Heart left ventricle (tissue), 16 donors: ENCODE measurements around the gene AFG3L2. TPM values are rescaled to one million over a fixed set of nuclear protein-coding genes. Genes with fewer than 3 reads are reported as not detected.
"Not testable (repeated sequence)": the region's sequence is repeated elsewhere in the genome, so short reads cannot be mapped to it uniquely, and the experiment has no call there.

Experiments used
- ATAC-seq, 4 donors: fragments of 200-7000 bp; cut with Tn5 transposase; one replicate each; pipeline ENCODE4 v1.9.1; 2020 to 2022; ENCODE audit warnings: moderate library complexity in 4 of 4, mild to moderate bottlenecking in 3 of 4, moderate number of reproducible peaks in 1 of 4
- DNase-seq, 5 donors: peaks; one replicate each; pipeline ENCODE4 v3.0.0-alpha.2; 2020
- H3K27ac ChIP-seq, 12 donors: fragments of 200-600 bp; sonication (generic) in 4 of 12; one replicate each; pipeline versions ENCODE4 v1.5.0 to v1.8.0; 2016 to 2022; ENCODE audit warnings: mild to moderate bottlenecking in 2 of 12
- H3K27me3 ChIP-seq, 9 donors: fragments of 200-600 bp; sonication (generic) in 2 of 9; one replicate each; pipeline versions ENCODE4 v1.5.1 to v1.8.0; 2016 to 2022; ENCODE audit warnings: mild to moderate bottlenecking in 3 of 9
- H3K36me3 ChIP-seq, 9 donors: fragments of 200-600 bp; sonication (generic) in 2 of 9; one replicate each; pipeline versions ENCODE4 v1.5.0 to v1.8.0; 2018 to 2022; ENCODE audit warnings: mild to moderate bottlenecking in 2 of 9
- H3K4me1 ChIP-seq, 12 donors: fragments of 200-600 bp; sonication (generic) in 4 of 12; one replicate each; pipeline versions ENCODE4 v1.5.0 to v1.8.0; 2016 to 2022; ENCODE audit warnings: mild to moderate bottlenecking in 3 of 12
- H3K4me3 ChIP-seq, 12 donors: fragments of 200-600 bp; sonication (generic) in 4 of 12; one replicate each; pipeline versions ENCODE4 v1.5.0 to v1.8.0; 2017 to 2022; ENCODE audit warnings: mild to moderate bottlenecking in 9 of 12, moderate library complexity in 4 of 12
- H3K9me3 ChIP-seq, 12 donors: fragments of 200-600 bp; sonication (generic) in 4 of 12; one replicate each; pipeline versions ENCODE4 v1.5.0 to v1.8.0; 2016 to 2022; ENCODE audit warnings: mild to moderate bottlenecking in 1 of 12
- CTCF ChIP-seq, 12 donors: fragments of 200-600 bp; sonication (generic) in 4 of 12; IDR thresholded peaks; one replicate each; pipeline versions ENCODE4 v1.5.0 to v1.8.0; 2018 to 2022; ENCODE audit warnings: antibody characterized with exemption in 12 of 12, mild to moderate bottlenecking in 5 of 12
- POLR2A ChIP-seq, 2 donors: fragments of 450-650 bp; IDR thresholded peaks; one replicate each; pipeline ENCODE4 v1.6.1; 2017; ENCODE audit warnings: antibody characterized with exemption in 2 of 2, mild to moderate bottlenecking in 2 of 2, moderate library complexity in 2 of 2
- WGBS, 4 donors: extraction: QIAGEN DNeasy Blood & Tissue Kit in 2 of 4; methylation state at CpG; one replicate each; pipeline versions ENCODE4 v1.1.5 to v1.1.7; 2013 to 2018; 5-methylcytosine and 5-hydroxymethylcytosine counted together
- intact Hi-C, 10 donors: fragments of 100-400 bp; cut with DNase I; formaldehyde crosslinking; loops; one replicate each; pipeline versions ENCODE4 v1.11.1 to v1.14.2; 2022
- polyA plus RNA-seq, 2 donors: library from polyadenylated mRNA; stranded (reverse); fragments of 200-250 nt; gene quantifications; one replicate each; pipeline ENCODE4 v1.2.3, GENCODE V29; 2013
- total RNA-seq, 9 donors: library from RNA; depleted of rRNA in 2 of 9; stranded (reverse); fragments of >200 nt in 2 of 9; fragmentation: NEBNext Ultra II Directional in 3 of 9; extraction: Animal tissue kit (Norgen Biotek cat#: 25700) in 3 of 9; gene quantifications; one replicate each; pipeline versions ENCODE4 v1.1.0 to v1.2.4, GENCODE V29; 2016 to 2023
- donor health status: ischemic (EF 13 %, LVEDD 7.1; RV severe dilation, severe dysfunction).
- donor health status: healthy with polysubstance abuse.
- donor health status: DM: no; HTN: yes; CAD: no.
- donor health status: DM: no; HTN: no; CAD: no.
- donor health status: ischemic (EF 25% LVEDD 6.9; RV normal size, moderate dysfunction).
- donor health status: ischemic (EF 25% LVEDD 5.7; RV mildly dilated, moderate dysfunction).
- donor health status: healthy.
- donor health status: DM: yes; HTN: yes; CAD: no.
- donor health status: ischemic (EF 35%, LVEDD 5.7; RV mildly dilated, moderate dysfunction).
- donor health status: nonischemic (EF 11% LVEDD 7.7; RV severe dilation, severe dysfunction).
- donor health status: DM: yes; HTN: yes; CAD: no.
- donor health status: PGD.
- donor health status: ischemic (EF 29% LVEDD 5.4; RV normal size, mild dysfunction).
- donor health status: nonischemic (EF 23%, LVEDD 6.1; RV moderate dilation, normal function).

The AFG3L2 gene
- total and polyA plus RNA-seq, 11 donors: 59.9 to 174 (median 138) TPM

- DNase-seq: no peak
- Histone ChIP-seq H3K36me3 (no peaks in the 10 kb centered on the region), H3K9me3 (no peaks in the 10 kb centered on the region), H3K27ac (peak overlapping the region in 6 of 12 donors; percentile 16 to 61 (median 52)), H3K4me1 (peaks cover 0 to 27% (median 11%) of the 10 kb centered on the region in 12 donors), H3K27me3 (no peaks in the 10 kb centered on the region), H3K4me3 (peak overlapping the region in 1 of 12 donors; percentile 13)
- TF ChIP-seq POLR2A (IDR thresholded peaks at IDR 0.05): no peak
- no peak for TF ChIP-seq CTCF (IDR thresholded peaks at IDR 0.05)
- intact Hi-C loops: no loop called here
- WGBS, 4 donors: 72 to 85% (median 79%) methylated on average over 5 of the region's 5 CpGs
- ATAC-seq: no peak
Measured at GRCh38 chr18:12416098-12416729, 39.2 kb upstream of the AFG3L2 start.

GRCh38 chr18:12411456-12411855, 34.4 kb upstream of the AFG3L2 start:
- DNase-seq: no peak
- no peaks in the 10 kb centered on the region for H3K9me3 ChIP-seq
- H3K36me3 ChIP-seq: no peaks in the 10 kb centered on the region
- TF ChIP-seq CTCF (IDR thresholded peaks at IDR 0.05) (no peak), POLR2A (IDR thresholded peaks at IDR 0.05) (no peak)
- WGBS, 4 donors: 89 to 98% (median 96%) methylated on average over 2 to 3 of the region's 3 CpGs
- no peak for ATAC-seq
- no peak overlapping the region for H3K4me3 ChIP-seq
- H3K27ac ChIP-seq: no peak overlapping the region
- H3K4me1 ChIP-seq: peaks cover 0 to 29% (median 13%) of the 10 kb centered on the region in 12 donors
- intact Hi-C loops: no loop called here
- H3K27me3 ChIP-seq: peaks cover 0 to 6% (median 0%) of the 10 kb centered on the region in 9 donors

DNA sequence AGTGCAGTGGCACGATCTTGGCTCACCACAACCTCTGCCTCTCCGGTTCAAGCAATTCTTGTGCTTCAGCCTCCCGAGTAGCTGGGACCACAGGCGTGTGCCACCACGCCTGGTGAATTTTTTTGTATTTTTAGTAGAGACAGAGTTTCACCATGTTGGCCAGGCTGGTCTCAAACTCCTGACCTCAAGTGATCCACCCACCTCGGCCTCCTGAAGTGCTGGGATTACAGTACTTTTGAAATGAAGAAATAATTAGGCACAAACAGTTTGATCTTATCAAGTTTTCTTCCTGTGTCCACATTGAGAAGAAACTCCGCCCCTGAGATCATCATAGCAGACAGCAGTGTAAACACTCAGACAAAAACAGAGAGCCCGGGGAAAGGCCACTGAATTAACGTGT, 33.7 kb upstream of the AFG3L2 start:
- DNase-seq, intact Hi-C loops, H3K9me3 ChIP-seq, H3K36me3 ChIP-seq, ATAC-seq, H3K4me3 ChIP-seq, H3K27ac ChIP-seq: not testable (repeated sequence)
- 84 to 90% (median 89%) methylated on average over 9 of the region's 9 CpGs for WGBS, 4 donors
- Histone ChIP-seq H3K4me1 (peaks cover 0 to 24% (median 10%) of the 10 kb centered on the region in 12 donors), H3K27me3 (peaks cover 0 to 11% (median 0%) of the 10 kb centered on the region in 9 donors)

- intact Hi-C loops: no loop called here
- no peak for TF ChIP-seq POLR2A (IDR thresholded peaks at IDR 0.05)
- TF ChIP-seq CTCF (IDR thresholded peaks at IDR 0.05): no peak
- DNase-seq: no peak
- WGBS, 4 donors: 88 to 89% (median 88%) methylated on average over 9 of the region's 9 CpGs
- Histone ChIP-seq H3K4me3 (no peak overlapping the region), H3K36me3 (no peaks in the 10 kb centered on the region), H3K9me3 (no peaks in the 10 kb centered on the region), H3K27ac (no peak overlapping the region), H3K4me1 (peaks cover 0 to 18% (median 8%) of the 10 kb centered on the region in 12 donors), H3K27me3 (peaks cover 0 to 12% (median 0%) of the 10 kb centered on the region in 9 donors)
- ATAC-seq: no peak
Measured at GRCh38 chr18:12410081-12410481, 33.1 kb upstream of the AFG3L2 start.
